Activated naive CD8-positive, alpha-beta T cell treated with anti-CD3 and anti-CD28 coated beads, Interleukin-2, amount 50 U/mL, for 24 hours (primary cell): Measurements from ENCODE around the gene PIK3CB.
A peak's percentile ranks its signal among the peaks of the same experiment; 100 is the strongest.
"Not testable (repeated sequence)": the region's sequence is repeated elsewhere in the genome, so short reads cannot be mapped to it uniquely, and the experiment has no call there.

Experiments
- ATAC-seq: fragments of 150-1000 bp; cut with Tn5 transposase; one replicate; pipeline ENCODE4 v1.10.0; 2021
- DNase-seq: peaks from one replicate; pipeline ENCODE4 v3.0.0; 2021
- H3K27ac Mint-ChIP-seq: one replicate; pipeline ENCODE4 v1.8.0; 2021; ENCODE audit warnings: mild to moderate bottlenecking, mixed read lengths
- H3K27me3 Mint-ChIP-seq: one replicate; pipeline ENCODE4 v1.8.0; 2021; ENCODE audit warnings: mixed read lengths
- H3K36me3 Mint-ChIP-seq: one replicate; pipeline ENCODE4 v1.8.0; 2021; ENCODE audit warnings: low read depth, mixed read lengths
- H3K4me1 Mint-ChIP-seq: one replicate; pipeline ENCODE4 v1.8.0; 2021; ENCODE audit warnings: mixed read lengths
- H3K4me3 Mint-ChIP-seq: one replicate; pipeline ENCODE4 v1.8.0; 2021; ENCODE audit warnings: mild to moderate bottlenecking, moderate library complexity, mixed read lengths
- H3K9me3 Mint-ChIP-seq: one replicate; pipeline ENCODE4 v1.8.0; 2021; ENCODE audit warnings: mixed read lengths

The PIK3CB gene

DNA sequence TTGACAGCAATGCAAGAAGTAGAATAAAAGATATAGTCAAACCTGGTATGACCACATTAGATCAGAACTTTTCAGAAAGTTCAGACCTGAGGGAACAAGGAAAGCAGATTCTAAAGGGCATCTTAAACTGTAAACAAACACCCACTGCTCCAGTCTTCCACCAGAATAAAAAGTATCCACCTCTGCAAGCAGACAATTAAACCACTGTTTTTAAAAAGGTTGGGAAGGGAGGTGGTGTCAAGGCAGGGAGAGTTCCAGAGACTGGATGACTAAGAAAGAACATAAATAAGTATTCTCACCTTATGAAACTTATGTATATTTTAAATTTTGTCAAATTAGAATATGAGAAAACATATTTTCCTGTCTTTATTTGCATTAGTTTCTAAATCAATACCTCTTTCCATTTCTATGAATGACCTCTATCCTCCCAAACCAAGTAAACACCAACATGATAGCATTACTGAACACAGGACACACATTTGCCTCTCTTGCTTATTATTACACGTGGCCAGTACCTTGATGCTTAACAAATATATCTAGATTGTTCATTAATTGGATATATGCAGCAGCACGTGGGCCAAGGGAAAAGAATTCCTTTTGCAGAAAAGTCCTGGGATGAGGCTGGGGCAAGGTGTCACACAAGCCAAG, 31.6 kb downstream of the PIK3CB start:
- Mint-ChIP-seq H3K27ac (no peak overlapping the region), H3K4me3 (no peak overlapping the region), H3K27me3 (no peaks in the 10 kb centered on the region), H3K4me1 (peaks cover 11% of the 10 kb centered on the region), H3K9me3 (peaks cover 3% of the 10 kb centered on the region), H3K36me3 (no peaks in the 10 kb centered on the region)
- no peak for ATAC-seq
- DNase-seq = no peak

DNA sequence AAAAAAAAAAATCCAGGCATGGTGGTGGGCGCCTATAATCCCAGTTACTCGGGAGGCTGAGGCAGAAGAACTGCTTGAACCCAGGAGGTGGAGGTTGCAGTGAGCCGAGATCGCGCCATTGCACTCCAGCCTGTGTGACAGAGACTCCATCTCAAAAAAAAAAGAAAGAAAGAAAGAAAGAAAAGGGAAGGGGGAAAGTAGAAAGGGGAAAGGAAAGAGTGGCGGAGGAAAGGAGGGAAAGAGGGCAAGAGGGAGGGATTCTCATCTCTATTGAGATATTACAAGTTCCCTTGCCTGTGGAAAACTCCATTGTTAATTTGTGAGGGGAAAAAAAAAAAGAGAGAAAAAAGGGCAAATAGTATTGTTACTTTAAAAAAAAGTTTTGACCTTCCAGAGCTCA, 32.5 kb downstream of the PIK3CB start:
- H3K4me3 Mint-ChIP-seq, H3K36me3 Mint-ChIP-seq, ATAC-seq, DNase-seq, H3K27me3 Mint-ChIP-seq, H3K27ac Mint-ChIP-seq, H3K9me3 Mint-ChIP-seq: not testable (repeated sequence)
- H3K4me1 Mint-ChIP-seq = peaks cover 11% of the 10 kb centered on the region

GRCh38 chr3:138801792-138802191, 32.9 kb downstream of the PIK3CB start:
- H3K36me3 Mint-ChIP-seq = peaks cover 2% of the 10 kb centered on the region
- H3K27ac Mint-ChIP-seq = no peak overlapping the region

DNA sequence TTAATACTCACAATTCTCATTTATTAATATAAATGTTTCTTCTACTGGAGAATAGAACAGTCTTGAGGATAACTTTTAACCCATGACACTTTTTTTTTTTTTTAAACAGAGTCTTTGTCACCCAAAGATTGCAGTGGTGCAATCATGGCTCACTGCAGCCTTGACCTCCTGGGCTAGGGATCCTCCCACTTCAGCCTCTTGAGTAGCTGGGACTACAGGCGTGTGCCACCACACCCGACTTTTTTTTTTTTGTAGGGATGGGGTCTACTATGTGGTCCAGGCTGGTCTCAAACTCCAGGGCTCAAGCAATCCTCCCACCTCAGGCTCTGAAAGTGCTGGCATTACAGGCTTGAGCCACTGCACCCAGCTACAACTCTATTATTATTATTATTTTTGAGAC, 34.5 kb downstream of the PIK3CB start:
- H3K9me3 Mint-ChIP-seq = peaks cover 3% of the 10 kb centered on the region
- ATAC-seq (no peak), DNase-seq (no peak)
- no peak overlapping the region for H3K4me3 Mint-ChIP-seq
- no peaks in the 10 kb centered on the region for H3K27me3 Mint-ChIP-seq
- H3K36me3 Mint-ChIP-seq = peaks cover 4% of the 10 kb centered on the region
- peaks cover 11% of the 10 kb centered on the region for H3K4me1 Mint-ChIP-seq
- H3K27ac Mint-ChIP-seq = no peak overlapping the region

More at GRCh38 chr3:138801792-138802191, 32.9 kb downstream of the PIK3CB start:
- ATAC-seq (no peak), DNase-seq (no peak)
- Mint-ChIP-seq H3K9me3 (peaks cover 3% of the 10 kb centered on the region), H3K4me3 (no peak overlapping the region), H3K27me3 (no peaks in the 10 kb centered on the region), H3K4me1 (peaks cover 11% of the 10 kb centered on the region)

DNA sequence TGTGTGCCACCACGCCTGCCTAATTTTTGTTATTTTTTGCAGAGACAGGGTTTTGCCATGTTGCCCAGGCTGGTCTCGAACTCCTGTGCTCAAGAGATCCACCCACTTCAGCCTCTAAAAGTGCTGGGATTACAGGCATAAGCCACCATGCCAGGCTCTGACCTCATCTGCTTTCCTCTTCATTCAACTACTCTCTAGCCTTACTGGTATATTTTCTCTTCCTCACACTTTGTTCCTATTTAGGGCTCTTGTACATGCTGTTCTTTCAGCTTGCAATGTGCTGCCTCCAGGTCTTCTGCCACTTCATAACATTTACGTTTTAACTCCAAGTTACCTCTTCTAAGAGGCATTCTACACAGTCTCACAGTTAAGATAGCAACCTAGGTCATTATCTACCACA, 34.9 kb downstream of the PIK3CB start:
- H3K4me1 Mint-ChIP-seq = peaks cover 11% of the 10 kb centered on the region
- H3K9me3 Mint-ChIP-seq = peaks cover 3% of the 10 kb centered on the region
- no peak overlapping the region for H3K4me3 Mint-ChIP-seq
- no peaks in the 10 kb centered on the region for H3K27me3 Mint-ChIP-seq
- DNase-seq (no peak), ATAC-seq (no peak)
- no peak overlapping the region for H3K27ac Mint-ChIP-seq
- H3K36me3 Mint-ChIP-seq = peaks cover 4% of the 10 kb centered on the region

DNA sequence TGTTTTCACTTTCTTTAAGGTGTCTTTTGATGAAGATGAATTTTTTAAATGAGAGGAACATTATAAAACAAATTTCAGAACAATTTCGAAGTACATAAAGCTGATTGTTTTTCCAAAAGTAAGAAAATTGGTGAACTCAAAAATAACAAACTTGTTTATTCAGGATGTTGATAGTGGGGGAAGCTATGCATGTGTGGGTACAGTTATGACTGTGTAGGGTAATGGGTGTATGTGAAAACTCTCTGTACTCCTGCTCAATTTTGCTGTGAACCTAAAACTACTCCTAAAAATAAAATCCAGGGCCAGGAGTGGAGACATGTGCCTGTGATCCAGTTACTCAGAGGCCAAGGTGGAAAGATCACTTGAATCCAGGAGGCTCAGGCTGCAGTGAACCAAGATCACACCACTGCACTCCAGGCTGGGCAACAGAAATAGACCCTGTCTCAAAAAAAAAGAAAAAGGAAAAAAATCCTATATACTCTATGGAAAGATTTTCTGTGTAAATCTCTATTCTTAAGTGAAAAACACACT, 37.2 kb downstream of the PIK3CB start:
- H3K27ac Mint-ChIP-seq = peak overlapping the region; percentile 12
- DNase-seq = no peak

GRCh38 chr3:138796761-138797160, 38.0 kb downstream of the PIK3CB start:
- Mint-ChIP-seq H3K4me3 (no peak overlapping the region), H3K9me3 (peaks cover 3% of the 10 kb centered on the region), H3K4me1 (peaks cover 3% of the 10 kb centered on the region), H3K27ac (no peak overlapping the region), H3K36me3 (peaks cover 12% of the 10 kb centered on the region), H3K27me3 (no peaks in the 10 kb centered on the region)
- ATAC-seq (no peak), DNase-seq (no peak)

More for the DNA sequence above, 37.2 kb downstream of the PIK3CB start:
- H3K4me1 Mint-ChIP-seq = peaks cover 1% of the 10 kb centered on the region
- ATAC-seq = no peak
- H3K36me3 Mint-ChIP-seq = peaks cover 11% of the 10 kb centered on the region
- no peaks in the 10 kb centered on the region for H3K27me3 Mint-ChIP-seq
- H3K4me3 Mint-ChIP-seq = no peak overlapping the region
- peaks cover 3% of the 10 kb centered on the region for H3K9me3 Mint-ChIP-seq

GRCh38 chr3:138786788-138787271, 47.9 kb downstream of the PIK3CB start:
- no peaks in the 10 kb centered on the region for H3K27me3 Mint-ChIP-seq
- H3K9me3 Mint-ChIP-seq = no peaks in the 10 kb centered on the region
- no peak overlapping the region for H3K27ac Mint-ChIP-seq
- H3K4me1 Mint-ChIP-seq = peaks cover 13% of the 10 kb centered on the region
- no peak overlapping the region for H3K4me3 Mint-ChIP-seq
- ATAC-seq (no peak), DNase-seq (no peak)
- peaks cover 11% of the 10 kb centered on the region for H3K36me3 Mint-ChIP-seq

- Mint-ChIP-seq H3K27me3 (no peaks in the 10 kb centered on the region), H3K9me3 (no peaks in the 10 kb centered on the region), H3K4me3 (no peak overlapping the region), H3K4me1 (peaks cover 12% of the 10 kb centered on the region), H3K36me3 (peaks cover 3% of the 10 kb centered on the region), H3K27ac (no peak overlapping the region)
- DNase-seq (no peak), ATAC-seq (no peak)
Measured at GRCh38 chr3:138785951-138786350, 48.8 kb downstream of the PIK3CB start.

DNA sequence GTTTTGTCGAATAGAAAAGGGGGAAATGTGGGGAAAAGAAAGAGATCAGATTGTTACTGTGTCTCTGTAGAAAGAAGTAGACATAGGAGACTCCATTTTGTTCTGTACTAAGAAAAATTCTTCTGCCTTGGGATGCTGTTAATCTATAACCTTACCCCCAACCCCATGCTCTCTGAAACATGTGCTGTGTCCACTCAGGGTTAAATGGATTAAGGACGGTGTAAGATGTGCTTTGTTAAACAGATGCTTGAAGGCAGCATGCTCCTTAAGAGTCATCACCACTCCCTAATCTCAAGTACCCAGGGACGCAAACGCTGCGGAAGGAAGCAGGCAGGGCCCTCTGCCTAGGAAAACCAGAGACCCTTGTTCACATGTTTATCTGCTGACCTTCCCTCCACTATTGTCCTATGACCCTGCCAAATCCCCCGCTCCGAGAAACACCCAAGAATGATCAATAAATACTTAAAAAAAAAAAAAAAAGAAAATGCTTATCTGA, 49.3 kb downstream of the PIK3CB start:
- ATAC-seq, H3K4me3 Mint-ChIP-seq, H3K27me3 Mint-ChIP-seq, H3K27ac Mint-ChIP-seq, H3K36me3 Mint-ChIP-seq, H3K9me3 Mint-ChIP-seq, DNase-seq: not testable (repeated sequence)
- H3K4me1 Mint-ChIP-seq = peaks cover 15% of the 10 kb centered on the region

DNA sequence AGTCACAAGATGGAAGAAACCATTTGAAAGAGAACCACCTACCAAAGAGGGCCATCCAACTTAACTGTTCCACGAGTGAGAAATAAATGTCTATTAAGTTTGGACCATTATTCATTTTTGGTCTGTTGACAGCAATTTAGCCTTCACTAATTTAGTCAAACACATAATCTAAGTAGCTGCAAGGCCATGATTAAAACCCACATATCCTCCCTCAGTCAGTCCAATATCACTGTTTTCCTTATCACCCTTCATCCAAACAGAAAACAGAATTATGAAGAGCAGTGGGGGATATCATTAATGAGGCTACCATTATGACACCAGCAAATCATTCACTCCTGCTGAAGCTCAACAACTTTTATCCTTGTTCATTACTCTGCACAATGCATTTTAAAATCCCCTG, 52.0 kb downstream of the PIK3CB start:
- H3K4me3 Mint-ChIP-seq = no peak overlapping the region
- ATAC-seq = no peak

GRCh38 chr3:138781012-138781470, 53.7 kb downstream of the PIK3CB start:
- ATAC-seq (peak; percentile 85), DNase-seq (no peak)
- Mint-ChIP-seq H3K27me3 (no peaks in the 10 kb centered on the region), H3K4me3 (no peak overlapping the region), H3K9me3 (no peaks in the 10 kb centered on the region), H3K36me3 (peaks cover 6% of the 10 kb centered on the region), H3K4me1 (peaks cover 18% of the 10 kb centered on the region), H3K27ac (no peak overlapping the region)

More for the DNA sequence above, 52.0 kb downstream of the PIK3CB start:
- no peaks in the 10 kb centered on the region for H3K27me3 Mint-ChIP-seq
- H3K27ac Mint-ChIP-seq = no peak overlapping the region
- no peak for DNase-seq
- H3K36me3 Mint-ChIP-seq = peaks cover 3% of the 10 kb centered on the region
- no peaks in the 10 kb centered on the region for H3K9me3 Mint-ChIP-seq
- H3K4me1 Mint-ChIP-seq = peaks cover 20% of the 10 kb centered on the region

DNA sequence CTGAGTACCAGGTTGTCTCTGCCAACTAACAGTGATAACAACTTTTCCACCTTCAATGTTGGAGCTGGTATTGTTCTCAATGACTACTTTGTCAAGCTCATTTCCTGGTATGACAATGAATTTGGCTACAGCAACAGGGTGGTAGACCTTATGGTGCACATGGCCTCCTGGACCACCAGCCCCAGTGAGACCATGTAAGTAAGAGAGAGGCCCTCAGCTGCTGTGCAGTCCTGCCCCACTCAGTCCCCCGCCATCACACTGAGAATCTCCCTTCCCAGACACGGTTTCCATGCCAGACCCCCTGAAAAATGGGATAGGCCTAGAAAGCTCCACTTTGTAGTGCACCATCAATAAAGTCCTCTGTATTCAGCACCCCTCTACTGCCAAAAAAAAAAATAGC, 56.1 kb downstream of the PIK3CB start:
- Mint-ChIP-seq H3K4me1 (peaks cover 31% of the 10 kb centered on the region), H3K36me3 (peaks cover 8% of the 10 kb centered on the region), H3K9me3 (no peaks in the 10 kb centered on the region), H3K4me3 (no peak overlapping the region), H3K27me3 (no peaks in the 10 kb centered on the region), H3K27ac (no peak overlapping the region)
- ATAC-seq (no peak), DNase-seq (no peak)

- Mint-ChIP-seq H3K27ac (no peak overlapping the region), H3K27me3 (no peaks in the 10 kb centered on the region), H3K9me3 (no peaks in the 10 kb centered on the region), H3K4me1 (peaks cover 32% of the 10 kb centered on the region), H3K4me3 (no peak overlapping the region), H3K36me3 (peaks cover 10% of the 10 kb centered on the region)
- DNase-seq (no peak), ATAC-seq (no peak)
Measured at GRCh38 chr3:138776961-138777360, 57.8 kb downstream of the PIK3CB start.

DNA sequence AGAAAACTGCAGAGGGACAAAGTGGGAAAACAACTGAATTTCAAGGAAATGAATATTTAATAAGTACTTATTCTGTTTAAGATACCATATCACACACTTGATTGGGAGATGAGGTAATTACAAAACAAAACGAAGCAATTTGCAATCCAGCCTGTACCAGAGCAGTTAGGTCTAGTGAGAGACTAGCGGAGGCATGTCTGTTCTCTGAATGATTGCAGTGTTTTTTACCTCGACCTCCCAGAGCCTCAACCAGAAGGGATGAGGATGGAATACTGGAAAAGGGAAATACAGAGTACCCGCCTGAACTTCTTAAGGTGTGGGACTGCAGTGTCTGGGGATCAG, 59.5 kb downstream of the PIK3CB start:
- no peaks in the 10 kb centered on the region for H3K27me3 Mint-ChIP-seq
- DNase-seq (no peak), ATAC-seq (no peak)
- no peak overlapping the region for H3K27ac Mint-ChIP-seq
- peaks cover 10% of the 10 kb centered on the region for H3K36me3 Mint-ChIP-seq
- peaks cover 21% of the 10 kb centered on the region for H3K4me1 Mint-ChIP-seq
- H3K4me3 Mint-ChIP-seq = no peak overlapping the region
- H3K9me3 Mint-ChIP-seq = no peaks in the 10 kb centered on the region
